ENCODE measurements around the gene TXNDC12.

Gene TXNDC12

DNA sequence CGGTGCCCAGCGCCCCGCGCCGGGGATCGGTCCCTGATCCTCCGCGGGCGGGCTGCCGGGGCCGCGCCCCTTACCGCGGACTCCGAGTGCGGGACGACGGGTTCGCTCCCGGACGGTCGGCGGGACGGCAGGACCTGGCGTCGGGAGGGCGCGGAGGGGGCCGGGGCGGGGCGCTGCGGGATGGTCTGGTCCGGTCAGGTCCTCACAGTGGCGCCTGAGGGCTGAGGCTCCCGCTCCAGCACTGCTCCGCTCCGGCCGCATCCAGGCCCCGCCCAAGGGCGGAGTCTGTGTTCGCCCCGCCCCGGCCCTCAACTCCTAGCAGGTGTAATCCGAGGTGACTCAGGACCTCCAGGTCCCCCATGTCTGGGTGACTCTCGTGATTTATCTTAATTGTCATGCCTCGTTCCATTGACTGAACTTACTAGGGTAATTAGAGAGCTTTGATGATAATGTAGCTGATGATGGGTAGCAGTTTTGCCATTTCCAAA, 64.5 kb downstream of the TXNDC12 start, which contains the start of gene RAB3B:
RAB3B (minus strand) TSS at position 223 of the 488 bp plus-strand sequence. CDS start 13,583 bp downstream, outside the sequence.
- Histone ChIP-seq H3K36me3 (ENCODE audit: control insufficient read depth, insufficient read depth, low read length, severe bottlenecking) (no peaks in the 10 kb centered on the region), H3K9ac (ENCODE audit: low read length) (no peak within 1 kb of the TSS), H3K4me3 (ENCODE audit: low read length) (peak within 1 kb of the TSS; percentile 58), H3K9me3 (ENCODE audit: control insufficient read depth, low read length) (no peaks in the 10 kb centered on the region), H3K27me3 (replicated peaks; ENCODE audit: control insufficient read depth, insufficient read depth, low read length) (peaks cover 20% of the 10 kb centered on the region), H3K4me1 (ENCODE audit: control insufficient read depth, insufficient read depth, low read length) (no peaks in the 10 kb centered on the region)
- DNase-seq (ENCODE audit: low read depth), result peak; percentile 84

DNA sequence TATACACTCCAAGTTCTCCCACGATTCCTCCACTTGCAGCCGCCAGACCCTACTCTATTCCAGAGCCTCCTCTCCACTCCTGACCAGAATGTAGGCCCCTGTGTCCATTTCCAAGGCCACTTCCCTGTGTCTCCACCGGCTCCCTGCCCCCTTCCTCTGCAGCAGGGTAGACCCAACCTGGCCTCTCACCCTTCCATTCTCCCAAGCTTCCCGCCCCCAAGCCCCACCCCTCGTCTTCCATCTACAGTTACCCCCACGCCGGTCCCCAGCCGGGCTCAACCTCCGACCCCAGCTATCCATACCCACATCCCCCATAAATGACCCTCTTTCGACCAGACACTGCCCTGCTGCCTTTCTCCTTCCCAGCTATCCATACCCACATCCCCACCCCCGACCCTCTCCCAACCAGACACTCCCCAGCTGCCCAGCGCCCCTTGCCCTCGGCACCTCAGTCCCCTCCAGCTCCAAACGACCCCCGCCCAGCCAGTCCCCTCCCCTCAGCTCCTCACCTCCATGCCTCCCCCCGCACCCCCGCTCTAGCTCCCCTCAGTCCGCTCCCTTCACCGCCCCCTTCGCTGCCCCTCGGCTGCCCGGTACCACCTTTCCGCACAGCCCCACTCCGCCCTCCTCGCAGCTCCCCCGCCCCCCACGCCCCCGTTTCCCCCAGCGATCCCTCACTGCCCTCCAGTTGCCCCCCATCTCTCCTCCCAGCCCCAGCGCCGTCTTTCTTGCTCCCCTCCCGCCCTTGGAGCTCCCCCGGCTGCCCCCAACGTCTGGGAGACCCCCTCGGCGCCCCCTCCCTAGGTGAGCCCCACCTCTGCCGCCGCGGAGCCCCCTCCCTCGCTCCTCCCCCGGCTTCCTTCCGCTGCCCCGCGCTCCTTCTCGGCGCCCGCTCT, 65.2 kb downstream of the TXNDC12 start:
- DNase-seq (ENCODE audit: low read depth), result no peak
- H3K9me3 ChIP-seq (ENCODE audit: control insufficient read depth, low read length), result no peaks in the 10 kb centered on the region
- no peaks in the 10 kb centered on the region for H3K36me3 ChIP-seq (ENCODE audit: control insufficient read depth, insufficient read depth, low read length, severe bottlenecking)
- H3K27me3 ChIP-seq (replicated peaks; ENCODE audit: control insufficient read depth, insufficient read depth, low read length), result peaks cover 20% of the 10 kb centered on the region
- no peak overlapping the region for H3K9ac ChIP-seq (ENCODE audit: low read length)
- H3K4me1 ChIP-seq (ENCODE audit: control insufficient read depth, insufficient read depth, low read length), result no peaks in the 10 kb centered on the region
- peak overlapping the region; percentile 58 for H3K4me3 ChIP-seq (ENCODE audit: low read length)

DNA sequence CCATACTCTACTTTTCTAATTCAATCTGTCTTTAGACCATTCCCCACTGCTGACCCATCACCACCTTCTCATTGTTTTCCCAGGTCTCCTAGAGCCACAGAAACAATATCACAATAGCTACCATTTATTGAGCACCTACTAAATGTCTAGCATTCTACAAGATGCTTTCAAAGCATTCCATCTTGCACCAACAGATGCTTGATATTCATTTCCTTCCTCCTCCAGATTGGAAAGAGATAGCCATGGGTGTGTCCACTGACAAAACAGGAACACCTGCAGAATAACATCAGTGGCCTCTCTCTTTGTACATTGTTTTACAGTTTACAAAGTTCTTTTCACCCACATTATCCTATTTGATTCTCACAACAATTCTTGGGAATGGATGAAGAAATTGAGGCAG, 66.7 kb downstream of the TXNDC12 start:
- H3K9me3 ChIP-seq (ENCODE audit: control insufficient read depth, low read length), result no peaks in the 10 kb centered on the region
- no peak overlapping the region for H3K9ac ChIP-seq (ENCODE audit: low read length)
- no peak for DNase-seq (ENCODE audit: low read depth)
- H3K4me3 ChIP-seq (ENCODE audit: low read length), result no peak overlapping the region
- H3K27me3 ChIP-seq (replicated peaks; ENCODE audit: control insufficient read depth, insufficient read depth, low read length), result peaks cover 16% of the 10 kb centered on the region
- H3K36me3 ChIP-seq (ENCODE audit: control insufficient read depth, insufficient read depth, low read length, severe bottlenecking), result no peaks in the 10 kb centered on the region
- no peaks in the 10 kb centered on the region for H3K4me1 ChIP-seq (ENCODE audit: control insufficient read depth, insufficient read depth, low read length)

DNA sequence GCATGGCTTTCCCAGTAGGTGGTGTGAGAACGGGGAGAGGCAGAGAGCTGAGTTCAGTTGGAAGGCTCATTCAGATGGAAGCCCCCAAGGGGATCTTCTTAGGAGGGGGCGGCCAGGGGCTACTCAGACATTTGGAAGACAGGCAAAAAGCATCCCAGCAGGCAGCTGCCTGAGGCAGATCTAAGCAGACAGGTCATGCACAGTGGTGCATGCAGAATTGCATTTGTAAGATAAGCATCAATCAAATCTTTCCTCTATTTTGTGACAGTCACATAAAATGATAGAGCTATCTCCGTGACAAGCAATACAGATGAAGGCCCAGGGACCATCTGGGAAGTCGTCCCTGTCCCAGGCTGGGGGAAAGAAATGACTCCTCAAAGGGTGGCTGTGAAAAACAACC, 68.3 kb downstream of the TXNDC12 start:
- Histone ChIP-seq H3K36me3 (ENCODE audit: control insufficient read depth, insufficient read depth, low read length, severe bottlenecking) (no peaks in the 10 kb centered on the region), H3K9ac (ENCODE audit: low read length) (no peak overlapping the region), H3K4me3 (ENCODE audit: low read length) (no peak overlapping the region), H3K9me3 (ENCODE audit: control insufficient read depth, low read length) (no peaks in the 10 kb centered on the region), H3K4me1 (ENCODE audit: control insufficient read depth, insufficient read depth, low read length) (no peaks in the 10 kb centered on the region), H3K27me3 (replicated peaks; ENCODE audit: control insufficient read depth, insufficient read depth, low read length) (peaks cover 2% of the 10 kb centered on the region)
- DNase-seq (ENCODE audit: low read depth), result no peak

DNA sequence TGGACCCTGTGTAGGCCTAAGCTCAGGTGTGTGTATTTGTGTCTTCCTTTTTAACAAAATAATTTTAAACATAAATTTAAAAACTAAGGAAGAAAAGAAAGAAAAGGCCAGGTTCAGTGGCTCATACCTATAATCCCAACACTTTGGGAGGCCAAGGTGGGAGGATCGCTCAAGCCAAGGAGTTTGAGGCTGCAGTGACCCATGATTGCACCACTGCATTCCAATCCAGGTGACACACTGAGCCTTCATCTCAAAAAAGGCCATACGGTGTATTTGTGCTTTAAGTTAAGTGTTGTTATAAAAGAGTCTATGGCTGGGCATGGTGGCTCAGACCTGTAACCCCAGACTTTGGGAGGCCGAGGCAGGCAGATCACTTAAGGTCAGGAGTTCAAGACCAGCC, 72.8 kb downstream of the TXNDC12 start:
- Histone ChIP-seq H3K4me3 (ENCODE audit: low read length) (no peak overlapping the region), H3K27me3 (replicated peaks; ENCODE audit: control insufficient read depth, insufficient read depth, low read length) (no peaks in the 10 kb centered on the region), H3K9me3 (ENCODE audit: control insufficient read depth, low read length) (no peaks in the 10 kb centered on the region), H3K9ac (ENCODE audit: low read length) (no peak overlapping the region), H3K4me1 (ENCODE audit: control insufficient read depth, insufficient read depth, low read length) (no peaks in the 10 kb centered on the region), H3K36me3 (ENCODE audit: control insufficient read depth, insufficient read depth, low read length, severe bottlenecking) (no peaks in the 10 kb centered on the region)
- no peak for DNase-seq (ENCODE audit: low read depth)

DNA sequence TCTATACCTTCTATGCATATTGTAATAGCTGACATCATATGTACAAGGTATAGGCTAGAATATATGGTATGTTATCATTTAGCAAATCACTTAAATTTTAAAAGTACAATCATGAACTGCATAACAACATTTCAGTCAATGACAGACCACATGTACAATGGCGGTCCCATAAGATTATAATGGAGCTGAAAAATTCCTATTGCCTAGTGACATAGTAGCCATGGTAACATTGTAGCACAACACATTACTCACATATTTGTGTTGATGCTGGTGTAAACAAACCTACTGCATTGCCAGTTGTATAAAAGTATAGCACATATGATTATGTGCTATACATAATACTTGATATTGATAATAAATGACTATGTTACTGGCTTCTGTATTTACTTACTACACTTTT, 73.4 kb downstream of the TXNDC12 start:
- no peak for DNase-seq (ENCODE audit: low read depth)
- no peaks in the 10 kb centered on the region for H3K4me1 ChIP-seq (ENCODE audit: control insufficient read depth, insufficient read depth, low read length)
- H3K9ac ChIP-seq (ENCODE audit: low read length), result no peak overlapping the region

DNA sequence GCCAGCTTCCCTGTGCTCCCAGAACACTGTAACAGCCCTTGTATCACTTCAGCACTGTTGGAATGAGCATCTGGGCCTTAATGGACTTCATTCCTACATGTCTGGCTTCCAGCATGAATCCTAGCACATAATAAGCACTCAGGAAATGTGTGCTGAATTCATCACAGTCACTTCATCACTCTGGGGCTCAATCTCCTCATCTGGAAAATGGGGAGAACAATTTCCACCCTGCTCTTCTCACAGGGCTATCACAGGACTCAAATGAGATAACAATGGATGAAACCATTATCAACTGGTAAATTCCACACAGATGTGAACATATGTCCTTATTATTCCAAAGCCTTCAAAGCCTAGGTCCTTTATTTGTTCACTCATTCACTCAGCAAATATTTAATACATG, 76.9 kb downstream of the TXNDC12 start:
- Histone ChIP-seq H3K4me3 (ENCODE audit: low read length) (no peak overlapping the region), H3K36me3 (ENCODE audit: control insufficient read depth, insufficient read depth, low read length, severe bottlenecking) (no peaks in the 10 kb centered on the region), H3K9me3 (ENCODE audit: control insufficient read depth, low read length) (no peaks in the 10 kb centered on the region), H3K9ac (ENCODE audit: low read length) (no peak overlapping the region), H3K27me3 (replicated peaks; ENCODE audit: control insufficient read depth, insufficient read depth, low read length) (no peaks in the 10 kb centered on the region), H3K4me1 (ENCODE audit: control insufficient read depth, insufficient read depth, low read length) (no peaks in the 10 kb centered on the region)
- DNase-seq (ENCODE audit: low read depth), result no peak

More for the DNA sequence above, 73.4 kb downstream of the TXNDC12 start:
- no peaks in the 10 kb centered on the region for H3K36me3 ChIP-seq (ENCODE audit: control insufficient read depth, insufficient read depth, low read length, severe bottlenecking)
- H3K9me3 ChIP-seq (ENCODE audit: control insufficient read depth, low read length), result no peaks in the 10 kb centered on the region
- no peak overlapping the region for H3K4me3 ChIP-seq (ENCODE audit: low read length)
- H3K27me3 ChIP-seq (replicated peaks; ENCODE audit: control insufficient read depth, insufficient read depth, low read length), result no peaks in the 10 kb centered on the region

DNA sequence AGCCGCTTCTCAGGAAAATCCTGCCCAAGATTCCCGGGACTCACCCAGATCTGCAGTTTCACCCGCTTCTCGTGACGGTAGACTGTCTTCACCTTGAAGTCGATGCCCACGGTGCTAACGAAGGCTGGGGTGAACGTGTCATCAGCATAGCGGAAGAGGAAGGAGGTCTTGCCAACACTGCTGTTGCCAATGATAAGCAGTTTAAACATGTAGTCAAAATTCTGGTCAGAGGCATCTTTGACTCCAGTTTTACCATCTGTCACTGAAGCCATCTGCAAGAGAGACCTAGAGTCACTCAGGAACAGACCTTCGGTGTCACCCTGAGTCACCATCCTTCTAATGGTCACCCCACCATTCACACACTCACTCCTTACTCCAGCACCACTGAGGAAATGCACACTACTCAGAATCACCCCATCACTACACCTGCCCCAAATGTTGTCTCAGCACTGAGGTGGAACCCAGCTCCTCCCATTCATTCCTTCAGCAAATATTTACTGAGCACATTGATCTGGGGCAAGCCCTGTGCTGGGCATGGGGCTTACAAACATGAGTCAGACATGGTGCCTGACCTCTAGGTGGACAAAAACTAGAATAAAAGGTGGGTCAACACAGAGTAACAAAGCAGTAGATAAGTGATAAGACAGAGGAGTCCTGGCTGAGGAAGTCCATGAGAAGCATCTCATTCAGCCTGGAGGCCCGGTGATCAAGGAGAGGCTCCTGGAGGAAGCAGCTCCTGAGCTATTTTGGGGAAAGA, 78.0 kb downstream of the TXNDC12 start:
- Histone ChIP-seq H3K4me3 (ENCODE audit: low read length) (no peak overlapping the region), H3K36me3 (ENCODE audit: control insufficient read depth, insufficient read depth, low read length, severe bottlenecking) (no peaks in the 10 kb centered on the region), H3K9me3 (ENCODE audit: control insufficient read depth, low read length) (no peaks in the 10 kb centered on the region), H3K27me3 (replicated peaks; ENCODE audit: control insufficient read depth, insufficient read depth, low read length) (no peaks in the 10 kb centered on the region), H3K9ac (ENCODE audit: low read length) (no peak overlapping the region), H3K4me1 (ENCODE audit: control insufficient read depth, insufficient read depth, low read length) (no peaks in the 10 kb centered on the region)
- DNase-seq (ENCODE audit: low read depth), result no peak

DNA sequence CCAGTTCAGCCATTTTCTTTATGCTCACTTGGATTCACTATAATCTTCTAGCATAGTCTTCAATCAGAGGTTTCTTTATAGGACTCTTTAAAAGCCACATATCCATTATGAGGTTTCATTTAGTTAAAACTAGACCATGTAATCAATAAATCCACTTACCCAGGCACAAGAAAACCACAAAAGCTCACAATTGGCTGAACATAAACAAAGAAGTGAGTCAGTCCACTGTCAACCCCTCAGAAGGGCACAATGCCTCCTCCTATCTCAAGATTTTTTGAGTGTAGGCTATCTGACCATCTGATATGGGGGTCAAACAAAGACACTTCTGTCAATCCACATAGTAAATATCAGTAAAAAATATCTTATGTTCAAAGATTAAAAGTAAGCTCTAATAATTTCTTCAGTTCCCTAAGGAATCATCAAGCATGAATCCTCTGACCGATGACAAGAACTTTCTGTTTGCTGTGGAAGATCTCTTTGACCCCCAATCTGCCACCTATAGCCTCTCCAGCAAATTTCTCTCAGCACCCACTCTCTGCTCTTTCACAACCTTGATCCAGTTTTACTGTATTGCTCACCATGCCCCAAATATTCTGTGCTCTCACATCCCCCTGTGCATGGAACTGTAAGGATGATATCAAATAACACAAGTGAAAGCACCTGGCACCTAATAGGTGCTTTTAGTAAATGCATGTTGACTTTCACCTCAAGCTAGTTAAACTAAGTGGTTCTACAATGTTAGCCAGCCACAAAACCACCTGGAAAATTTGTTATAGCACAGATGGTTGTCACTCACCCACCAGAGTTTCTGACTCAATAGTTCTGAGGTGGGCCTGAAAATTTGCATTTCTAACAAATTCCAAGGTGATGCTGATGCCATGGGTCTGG, 81.2 kb downstream of the TXNDC12 start:
- no peaks in the 10 kb centered on the region for H3K27me3 ChIP-seq (replicated peaks; ENCODE audit: control insufficient read depth, insufficient read depth, low read length)
- no peaks in the 10 kb centered on the region for H3K36me3 ChIP-seq (ENCODE audit: control insufficient read depth, insufficient read depth, low read length, severe bottlenecking)
- H3K4me1 ChIP-seq (ENCODE audit: control insufficient read depth, insufficient read depth, low read length), result peaks cover 14% of the 10 kb centered on the region
- H3K4me3 ChIP-seq (ENCODE audit: low read length), result no peak overlapping the region
- no peak overlapping the region for H3K9ac ChIP-seq (ENCODE audit: low read length)
- DNase-seq (ENCODE audit: low read depth), result peak; percentile 14
- no peaks in the 10 kb centered on the region for H3K9me3 ChIP-seq (ENCODE audit: control insufficient read depth, low read length)

Measured in adipocyte (in vitro differentiated cells).